Esophagus squamous epithelium (tissue), 5 donors: ENCODE results near the gene OGDH. TPM values are rescaled to one million over a fixed set of nuclear protein-coding genes. Genes with fewer than 3 reads are reported as not detected.
"Not testable (repeated sequence)": the region's sequence is repeated elsewhere in the genome, so short reads cannot be mapped to it uniquely, and the experiment has no call there.

Source experiments
- DNase-seq: peaks from one replicate; lab custom pipeline; 2025; lab: John Stamatoyannopoulos, UW
- H3K27ac ChIP-seq, 4 donors: fragments of 200-600 bp; sonication (generic); one replicate each; pipeline ENCODE4 v1.5.1; 2016 to 2019; ENCODE audit warnings: mild to moderate bottlenecking in 1 of 4
- H3K27me3 ChIP-seq, 4 donors: fragments of 200-600 bp; sonication (generic); 1 replicate in 3 of 4; 2 replicates in 1 of 4; pipeline versions ENCODE4 v1.5.1 to v1.6.0; 2017 to 2021; ENCODE audit warnings: antibody characterized with exemption in 1 of 4
- H3K36me3 ChIP-seq, 3 donors: fragments of 200-600 bp; sonication (generic); one replicate each; pipeline ENCODE4 v1.5.1; 2016 to 2019
- H3K4me1 ChIP-seq, 3 donors: fragments of 200-600 bp; sonication (generic); one replicate each; pipeline ENCODE4 v1.5.1; 2017 to 2019
- H3K4me3 ChIP-seq, 4 donors: fragments of 200-600 bp; sonication (generic); 1 replicate in 3 of 4; 2 replicates in 1 of 4; pipeline ENCODE4 v1.5.1; 2016 to 2019; ENCODE audit warnings: mild to moderate bottlenecking in 2 of 4, moderate library complexity in 1 of 4
- H3K9me3 ChIP-seq, 3 donors: fragments of 200-600 bp; sonication (generic); one replicate each; pipeline ENCODE4 v1.5.1; 2016 to 2019
- POLR2A ChIP-seq, 4 donors: fragments of 450-650 bp; IDR thresholded peaks; one replicate each; pipeline ENCODE4 v1.6.1; 2017; ENCODE audit warnings: antibody characterized with exemption in 4 of 4, mild to moderate bottlenecking in 4 of 4, moderate library complexity in 3 of 4
- WGBS, 2 donors: methylation state at CpG; one replicate each; pipeline ENCODE4 v1.1.5; 2018; 5-methylcytosine and 5-hydroxymethylcytosine counted together
- intact Hi-C: fragments of 100-400 bp; cut with DNase I; formaldehyde crosslinking; loops from one replicate; pipeline ENCODE4 v1.15.0; 2022
- total RNA-seq, 4 donors: library from RNA; depleted of rRNA; stranded (reverse); fragments of >200 nt; gene quantifications; one replicate each; pipeline ENCODE4 v1.1.0, GENCODE V29; 2016
- TF ChIP-seq, protein P1 (sequence below), 6 experiments: fragments of 450-650 bp in 4 of 6; fragments of 200-600 bp in 2 of 6; sonication (generic) in 2 of 6; IDR thresholded peaks; one replicate each; pipeline ENCODE4 v1.5.1; 2016 to 2019; ENCODE audit warnings: antibody characterized with exemption in 6 of 6, mild to moderate bottlenecking in 4 of 6, moderate library complexity in 4 of 6
- donor health status: DM: yes; HTN: yes; CAD: no.

Gene OGDH
- total RNA-seq, 4 donors from 2014 or later, result 68.9 to 102 (median 89.5) TPM

DNA sequence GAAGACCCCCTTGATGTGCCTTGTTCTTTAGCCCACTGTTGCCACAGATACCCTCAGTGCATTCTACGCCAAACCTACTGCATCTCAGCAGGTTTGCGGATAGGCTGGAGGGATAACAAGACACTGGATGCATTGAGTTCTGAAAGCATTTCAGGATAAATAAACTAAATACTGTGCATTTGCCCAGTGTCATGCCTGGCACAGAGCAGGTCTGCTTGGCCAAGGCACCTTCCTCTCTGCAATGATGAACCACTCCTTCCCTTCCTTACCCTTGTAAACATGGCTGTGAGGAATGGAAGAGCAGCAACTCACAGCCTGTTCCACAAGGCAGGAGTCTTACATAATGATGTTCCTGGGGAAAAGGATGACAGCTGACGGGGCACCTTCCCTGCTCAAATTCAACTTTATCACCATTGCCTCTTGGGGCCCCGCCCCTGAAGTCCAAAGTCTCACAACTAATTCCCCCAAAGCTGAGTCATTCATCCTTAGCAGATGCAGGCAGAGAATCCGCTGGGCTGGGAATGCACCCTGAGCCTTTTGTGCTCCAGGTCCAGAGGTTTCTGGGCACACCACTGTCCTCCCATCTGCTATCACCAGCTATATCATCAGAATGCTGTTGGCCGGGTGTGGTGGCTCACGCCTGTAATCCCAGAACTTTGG is 44.3 kb upstream of the OGDH start:
- H3K9me3 ChIP-seq, result no peaks in the 10 kb centered on the region
- peak overlapping the region in 1 of 4 donors; percentile 13 for H3K27ac ChIP-seq
- H3K4me3 ChIP-seq, result no peak overlapping the region
- H3K4me1 ChIP-seq, result peaks cover 3 to 39% (median 7%) of the 10 kb centered on the region in 3 donors
- H3K27me3 ChIP-seq, result no peaks in the 10 kb centered on the region
- no peak for TF ChIP-seq POLR2A (IDR thresholded peaks at IDR 0.05)
- TF ChIP-seq, protein P1, sequence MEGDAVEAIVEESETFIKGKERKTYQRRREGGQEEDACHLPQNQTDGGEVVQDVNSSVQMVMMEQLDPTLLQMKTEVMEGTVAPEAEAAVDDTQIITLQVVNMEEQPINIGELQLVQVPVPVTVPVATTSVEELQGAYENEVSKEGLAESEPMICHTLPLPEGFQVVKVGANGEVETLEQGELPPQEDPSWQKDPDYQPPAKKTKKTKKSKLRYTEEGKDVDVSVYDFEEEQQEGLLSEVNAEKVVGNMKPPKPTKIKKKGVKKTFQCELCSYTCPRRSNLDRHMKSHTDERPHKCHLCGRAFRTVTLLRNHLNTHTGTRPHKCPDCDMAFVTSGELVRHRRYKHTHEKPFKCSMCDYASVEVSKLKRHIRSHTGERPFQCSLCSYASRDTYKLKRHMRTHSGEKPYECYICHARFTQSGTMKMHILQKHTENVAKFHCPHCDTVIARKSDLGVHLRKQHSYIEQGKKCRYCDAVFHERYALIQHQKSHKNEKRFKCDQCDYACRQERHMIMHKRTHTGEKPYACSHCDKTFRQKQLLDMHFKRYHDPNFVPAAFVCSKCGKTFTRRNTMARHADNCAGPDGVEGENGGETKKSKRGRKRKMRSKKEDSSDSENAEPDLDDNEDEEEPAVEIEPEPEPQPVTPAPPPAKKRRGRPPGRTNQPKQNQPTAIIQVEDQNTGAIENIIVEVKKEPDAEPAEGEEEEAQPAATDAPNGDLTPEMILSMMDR (IDR thresholded peaks at IDR 0.05), result no peak
- H3K36me3 ChIP-seq, result peaks cover 4 to 41% (median 10%) of the 10 kb centered on the region in 3 donors
- DNase-seq, result no peak
- 61 to 81% methylated on average over 3 to 5 of the region's 7 CpGs for WGBS, 2 donors
- intact Hi-C loops, result loop anchor here (10.0 kb wide), 1 partner anchor 327 kb away; no protein-coding TSS in a partner anchor

DNA sequence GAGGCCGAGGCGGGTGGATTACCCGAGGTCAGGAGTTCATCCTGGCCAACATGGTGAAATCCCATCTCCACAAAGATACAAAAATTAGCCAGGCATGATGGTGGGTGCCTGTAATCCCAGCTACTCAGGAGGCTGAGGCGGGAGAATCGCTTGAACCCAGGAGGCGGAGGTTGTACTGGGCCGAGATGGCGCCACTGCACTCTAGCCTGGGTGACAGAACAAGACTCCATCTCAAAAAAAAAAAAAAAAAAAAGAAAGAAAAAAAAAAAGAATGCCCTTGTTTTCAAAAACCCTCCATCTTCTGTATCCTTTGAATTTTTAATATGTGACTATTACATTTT is 43.8 kb upstream of the OGDH start:
- H3K27ac ChIP-seq, H3K27me3 ChIP-seq, H3K4me3 ChIP-seq, H3K9me3 ChIP-seq, DNase-seq: not testable (repeated sequence)
- Histone ChIP-seq H3K4me1 (peaks cover 3 to 39% (median 7%) of the 10 kb centered on the region in 3 donors), H3K36me3 (peaks cover 9 to 46% (median 10%) of the 10 kb centered on the region in 3 donors)
- intact Hi-C loops, result loop anchor here (10.0 kb wide), 1 partner anchor 328 kb away; no protein-coding TSS in a partner anchor
- 70 to 80% methylated on average over 2 to 3 of the region's 8 CpGs for WGBS, 2 donors

DNA sequence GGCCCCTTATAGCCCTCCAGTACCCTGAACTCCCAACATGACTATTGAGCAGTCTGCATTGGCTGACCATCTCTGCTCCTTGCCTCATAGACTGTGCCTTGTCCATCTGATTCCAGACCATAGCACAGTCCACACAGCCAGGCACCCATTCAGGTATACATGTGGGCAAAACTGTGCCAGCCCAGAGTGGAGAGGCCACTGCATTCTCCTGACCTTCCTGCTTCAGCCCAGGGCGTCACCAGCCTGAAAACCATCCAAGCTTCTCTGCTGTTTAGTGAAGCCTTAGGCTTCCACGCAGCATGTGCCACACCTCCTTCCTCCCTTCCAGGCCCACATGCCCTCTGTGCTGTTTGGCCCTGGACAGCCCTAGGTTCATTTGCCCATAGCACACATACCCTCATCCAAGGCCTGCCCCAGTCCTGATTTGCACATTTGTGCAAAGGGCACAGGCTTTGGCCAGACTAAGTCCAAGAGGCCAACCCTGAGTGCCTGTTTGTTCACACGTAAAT is 43.2 kb upstream of the OGDH start:
- 59 to 92% methylated on average over 2 to 3 of the region's 3 CpGs for WGBS, 2 donors
- TF ChIP-seq, protein P1 (IDR thresholded peaks at IDR 0.05), result no peak
- TF ChIP-seq POLR2A (IDR thresholded peaks at IDR 0.05), result no peak
- Histone ChIP-seq H3K9me3 (no peaks in the 10 kb centered on the region), H3K36me3 (peaks cover 15 to 53% (median 16%) of the 10 kb centered on the region in 3 donors), H3K27ac (no peak overlapping the region), H3K4me1 (peaks cover 3 to 39% (median 7%) of the 10 kb centered on the region in 3 donors), H3K4me3 (no peak overlapping the region), H3K27me3 (no peaks in the 10 kb centered on the region)
- intact Hi-C loops, result loop anchor here (10.0 kb wide), 1 partner anchor 328 kb away; no protein-coding TSS in a partner anchor
- no peak for DNase-seq

DNA sequence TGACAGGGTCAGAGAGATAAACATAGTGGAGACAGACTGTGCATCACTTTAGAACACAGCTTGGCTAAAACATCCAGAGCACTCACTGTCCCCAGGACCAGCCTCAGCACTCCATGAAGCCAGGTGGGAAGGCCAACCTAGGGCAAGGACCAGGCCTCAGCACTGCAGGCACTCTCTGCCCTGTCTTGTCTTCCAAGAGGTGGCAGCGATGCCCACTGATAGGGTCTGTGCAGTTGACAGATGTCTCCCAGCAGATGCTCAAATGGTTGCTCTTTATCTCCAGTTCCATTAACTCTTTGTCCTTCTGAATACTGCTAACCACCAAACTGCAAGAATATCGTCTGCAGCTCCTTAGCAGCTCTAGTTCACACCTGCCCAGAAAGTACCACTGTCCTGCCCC is 41.8 kb upstream of the OGDH start:
- 83 to 85% methylated on average over 2 of the region's 2 CpGs for WGBS, 2 donors
- intact Hi-C loops, result loop anchor here (5.0 to 10.0 kb wide), 2 partner anchors 77 to 330 kb away; no protein-coding TSS in a partner anchor
- no peak for DNase-seq
- Histone ChIP-seq H3K27me3 (no peaks in the 10 kb centered on the region), H3K9me3 (no peaks in the 10 kb centered on the region), H3K27ac (no peak overlapping the region), H3K4me3 (no peak overlapping the region), H3K36me3 (peaks cover 29 to 67% (median 30%) of the 10 kb centered on the region in 3 donors), H3K4me1 (peaks cover 3 to 33% (median 7%) of the 10 kb centered on the region in 3 donors)
- TF ChIP-seq POLR2A (IDR thresholded peaks at IDR 0.05), result no peak
- TF ChIP-seq, protein P1 (IDR thresholded peaks at IDR 0.05), result no peak

DNA sequence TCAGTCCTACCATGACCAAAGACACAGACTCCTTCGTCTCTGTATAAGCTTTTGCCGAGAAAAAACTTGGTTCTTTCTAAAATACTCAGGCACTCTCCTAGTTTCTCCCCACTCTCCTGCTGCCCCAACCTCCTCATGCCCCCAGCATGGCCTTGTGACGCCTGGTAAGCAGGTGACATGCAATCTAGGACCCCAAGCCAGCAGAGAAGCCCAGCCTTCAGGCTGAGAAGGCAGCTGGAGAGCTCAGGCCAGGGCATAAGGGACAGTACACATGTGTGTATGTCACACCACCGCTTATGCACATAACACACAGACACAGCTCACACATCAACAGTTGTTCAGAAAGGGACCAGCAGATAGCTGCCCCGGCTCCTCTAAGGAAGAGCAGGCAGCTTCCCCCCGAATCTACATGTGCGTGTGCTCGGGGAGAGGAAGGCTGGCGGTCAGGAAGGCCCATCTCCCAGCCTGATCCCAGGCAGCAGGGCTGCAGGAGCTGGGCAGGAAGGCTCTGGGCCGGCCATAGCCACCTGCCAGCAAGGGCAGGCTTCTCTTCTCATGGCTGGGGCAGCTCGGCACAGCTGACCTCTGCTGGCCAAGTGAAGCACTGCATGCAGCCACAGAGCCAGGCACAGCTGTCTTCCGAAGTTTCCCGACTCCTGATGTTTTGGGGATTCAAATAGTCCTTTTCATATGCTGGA is 41.2 kb upstream of the OGDH start:
- intact Hi-C loops, result loop anchor here (5.0 to 10.0 kb wide), 2 partner anchors 78 to 330 kb away; no protein-coding TSS in a partner anchor
- Histone ChIP-seq H3K27me3 (no peaks in the 10 kb centered on the region), H3K4me1 (peaks cover 3 to 28% (median 7%) of the 10 kb centered on the region in 3 donors), H3K4me3 (no peak overlapping the region), H3K9me3 (no peaks in the 10 kb centered on the region), H3K27ac (no peak overlapping the region), H3K36me3 (peaks cover 33 to 73% (median 35%) of the 10 kb centered on the region in 3 donors)
- no peak for TF ChIP-seq POLR2A (IDR thresholded peaks at IDR 0.05)
- TF ChIP-seq, protein P1 (IDR thresholded peaks at IDR 0.05), result peak; percentile 93 to 98 (median 97)
- DNase-seq, result no peak
- WGBS, 2 donors, result 59 to 63% methylated on average over 3 to 6 of the region's 13 CpGs
